ENCODE data around the gene SNRPA1. TPM values are rescaled to one million over a fixed set of nuclear protein-coding genes. Genes with fewer than 3 reads are reported as not detected.

Gene SNRPA1
- total RNA-seq: 38.3 and 43.5 TPM in 2 replicates

DNA sequence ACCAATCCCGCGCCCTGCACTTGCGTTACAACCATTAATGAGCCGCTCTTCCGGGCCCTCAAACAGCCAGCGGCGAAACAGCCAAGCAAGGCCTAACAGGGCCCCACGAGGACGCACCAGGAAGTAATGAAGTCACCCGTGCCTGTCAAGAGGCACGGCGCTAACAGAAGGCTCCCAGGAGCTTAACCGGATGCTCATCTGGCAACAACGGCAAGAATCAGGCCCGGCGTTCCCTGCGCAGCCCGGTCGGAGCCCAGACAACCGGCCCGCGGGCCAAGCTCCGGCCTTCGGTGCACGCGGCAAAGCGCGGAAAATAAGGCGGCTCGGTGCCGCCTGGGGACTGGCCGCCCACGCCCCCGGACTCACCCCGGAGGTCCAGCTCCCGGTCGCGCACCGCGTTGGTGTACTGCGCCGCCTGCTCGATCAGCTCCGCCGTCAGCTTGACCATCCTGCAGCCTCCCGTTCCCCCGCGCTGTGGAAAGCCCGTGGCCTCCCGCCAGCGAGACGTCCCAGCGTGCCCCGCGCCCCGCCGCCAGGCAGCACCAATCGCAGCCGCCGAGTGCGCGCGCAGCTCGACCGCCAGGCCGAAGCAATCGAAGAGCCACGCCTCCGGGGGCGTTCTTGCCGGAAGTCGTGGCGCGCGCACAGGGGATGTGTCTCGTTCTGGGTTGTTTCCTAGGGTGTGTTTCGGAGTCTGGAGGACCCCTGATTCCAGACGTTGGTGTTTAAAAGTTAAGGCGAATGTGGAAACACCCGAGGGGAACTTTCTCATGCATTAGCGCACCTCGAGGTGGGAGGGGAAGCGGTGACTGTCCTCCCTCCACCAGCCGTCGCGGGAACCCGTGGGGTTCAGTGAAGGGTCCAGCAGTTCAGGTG lies at the start of gene SNRPA1:
Gene SNRPA1, minus strand, starts transcription at position 518 of the 876 bp plus-strand sequence. Its CDS starts 70 bp downstream, at position 448.

DNA sequence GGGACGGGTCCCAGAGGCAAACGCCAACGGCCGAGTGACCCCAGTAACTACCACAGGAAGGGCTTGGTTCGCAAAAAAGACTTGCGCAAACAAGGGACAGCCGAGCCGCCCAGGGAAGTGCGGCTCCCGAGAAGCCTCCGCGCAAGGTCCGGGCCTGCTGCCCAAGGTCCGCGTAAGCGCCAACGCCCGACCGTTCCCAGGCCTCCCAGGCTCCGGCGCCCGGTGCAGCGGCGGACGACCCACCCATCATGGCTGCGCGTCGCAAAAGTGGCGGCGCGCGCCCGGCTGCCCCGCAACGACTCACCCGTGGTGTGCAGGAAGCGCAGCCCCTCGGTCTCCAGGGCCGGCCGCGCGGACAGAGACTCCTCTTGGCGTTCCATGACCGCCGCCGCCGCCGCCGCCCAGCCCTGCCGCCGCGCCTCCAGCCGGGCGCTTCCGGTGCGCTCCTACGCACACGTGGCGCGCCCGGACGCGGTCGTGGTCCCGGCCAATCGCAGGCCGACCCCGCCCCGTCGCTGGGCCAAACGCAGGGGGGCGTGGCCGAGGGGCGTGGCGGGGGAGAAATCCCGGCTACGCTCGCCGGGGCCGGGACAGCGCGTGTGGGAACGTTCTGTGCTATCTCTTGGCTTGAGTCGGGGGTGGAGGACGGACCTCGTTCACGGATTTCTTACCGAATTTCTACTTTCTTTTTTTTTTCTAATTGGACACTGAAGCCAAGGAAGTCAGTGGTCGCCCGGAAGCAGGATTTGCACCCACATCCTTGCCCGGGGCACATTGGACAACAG lies 17.8 kb downstream of the SNRPA1 start, which contains the start of gene SELENOS:
Gene SELENOS, minus strand, starts transcription at position 448 of the 785 bp plus-strand sequence. Its CDS starts 68 bp downstream, at position 380.

DNA sequence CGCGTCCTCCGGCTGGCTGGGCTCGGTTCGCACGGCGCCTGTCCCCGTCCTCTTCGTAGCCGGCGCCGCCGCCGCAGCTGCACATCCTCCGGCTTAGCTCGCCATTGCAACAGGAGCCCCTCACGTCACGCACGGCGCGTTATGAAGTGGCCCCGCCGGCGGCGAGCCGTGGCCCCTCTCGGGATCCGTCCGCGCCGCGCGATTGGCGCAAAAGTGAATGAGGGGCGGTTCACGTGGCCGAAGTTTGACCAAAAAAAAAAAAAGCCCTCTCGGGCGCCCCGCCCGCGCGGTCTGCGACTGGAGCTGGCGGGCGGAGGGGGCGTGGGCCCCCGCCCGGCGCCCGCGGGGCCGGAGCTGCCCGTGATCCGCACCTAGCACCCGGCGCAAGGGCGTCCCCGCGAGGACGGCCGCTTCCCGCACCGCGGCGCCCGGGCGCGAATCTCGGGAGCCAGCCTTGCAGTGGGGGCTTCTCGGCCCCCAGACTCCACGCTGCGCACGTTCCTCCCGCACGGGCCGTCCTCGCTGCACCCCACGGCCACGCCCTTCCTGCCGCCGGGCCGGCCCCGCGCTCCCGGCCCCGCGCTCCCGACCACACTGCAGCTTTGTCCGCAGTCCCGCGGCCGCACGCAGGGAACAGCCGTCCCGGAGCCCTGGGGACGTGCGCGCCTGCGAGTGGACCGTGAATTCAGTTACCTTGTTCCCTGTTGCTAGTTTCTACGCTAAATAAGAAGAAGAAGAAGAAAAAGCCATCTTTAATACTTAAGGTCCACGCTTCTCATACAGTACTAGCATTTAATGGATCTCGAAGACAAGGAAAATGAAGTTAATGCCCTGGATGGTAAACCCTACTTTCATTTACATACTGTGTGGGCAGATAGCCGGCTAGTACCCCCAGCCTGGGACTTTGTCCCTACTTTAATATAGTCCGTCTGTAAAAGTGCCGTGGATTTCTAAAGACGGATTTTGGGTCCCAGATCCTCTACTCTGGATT lies 42.9 kb downstream of the SNRPA1 start, which contains the start of gene CHSY1:
Gene CHSY1, minus strand, starts transcription at position 219 of the 991 bp plus-strand sequence. CDS start 592 bp downstream, outside the sequence.

Other genes with a start within 250 kb of the SNRPA1 start
- gene CHSY1, start 43.2 kb downstream of the SNRPA1 start, total RNA-seq: 33.6 and 35.7 TPM in 2 replicates
- gene SELENOS, start 17.8 kb downstream of the SNRPA1 start, total RNA-seq: 56.3 and 105 TPM in 2 replicates
- 0.32 and 1.9 TPM in 2 replicates for gene PCSK6, start 194.5 kb upstream of the SNRPA1 start, total RNA-seq

All from epithelial cell of alveolus of lung (primary cell).